Measurements from ENCODE around the gene AGFG2. TPM values are rescaled to one million over a fixed set of nuclear protein-coding genes. Genes with fewer than 3 reads are reported as not detected.

Gene AGFG2
- total RNA-seq, 1 experiment from 2014 or later, result 15.3 TPM

GRCh38 chr7:100516135-100516812 lies 22.7 kb upstream of the AGFG2 start:
- Histone ChIP-seq H3K27ac (ENCODE audit: low read depth, low read length, poor library complexity, severe bottlenecking) (peak overlapping the region; percentile 73), H3K9me3 (ENCODE audit: low read depth, low read length, poor library complexity, severe bottlenecking) (no peaks in the 10 kb centered on the region), H3K4me1 (ENCODE audit: insufficient read depth, low read length, poor library complexity, severe bottlenecking) (peaks cover 16% of the 10 kb centered on the region), H3K4me3 (ENCODE audit: low read depth, low read length, poor library complexity, severe bottlenecking) (no peak overlapping the region), H3K36me3 (ENCODE audit: insufficient read depth, low read length, poor library complexity, severe bottlenecking) (no peaks in the 10 kb centered on the region), H3K27me3 (replicated peaks; ENCODE audit: insufficient read depth, low read depth, low read length, poor library complexity) (no peaks in the 10 kb centered on the region)
- CTCF ChIA-PET, result no interaction called here
- intact Hi-C loops (cut with micrococcal nuclease; ENCODE audit: unreplicated experiment), result no loop called here
- no TSS peak for BruUV-seq (replicated peaks)
- peak; percentile 64 for DNase-seq (ENCODE audit: low spot score)
- POLR2A ChIA-PET (ENCODE audit: low non-redundant PET), result interaction anchor here (0.7 kb wide), 1 partner anchor 18 kb away, joined by 6 read pairs; no protein-coding TSS in a partner anchor
- TF ChIP-seq CTCF (conservative IDR thresholded peaks at IDR 0.05; ENCODE audit: low read depth, low read length) (no peak), EZH2 (IDR thresholded peaks at IDR 0.05; ENCODE audit: borderline replicate concordance, low read depth, low read length, poor library complexity, severe bottlenecking) (no peak)

- H3K36me3 ChIP-seq (ENCODE audit: insufficient read depth, low read length, poor library complexity, severe bottlenecking), result no peaks in the 10 kb centered on the region
- no peaks in the 10 kb centered on the region for H3K9me3 ChIP-seq (ENCODE audit: low read depth, low read length, poor library complexity, severe bottlenecking)
- intact Hi-C loops (cut with micrococcal nuclease; ENCODE audit: unreplicated experiment), result no loop called here
- DNase-seq (ENCODE audit: low spot score), result no peak
- BruUV-seq (replicated peaks), result no TSS peak
- H3K4me1 ChIP-seq (ENCODE audit: insufficient read depth, low read length, poor library complexity, severe bottlenecking), result peaks cover 16% of the 10 kb centered on the region
- no peak overlapping the region for H3K27ac ChIP-seq (ENCODE audit: low read depth, low read length, poor library complexity, severe bottlenecking)
- H3K27me3 ChIP-seq (replicated peaks; ENCODE audit: insufficient read depth, low read depth, low read length, poor library complexity), result no peaks in the 10 kb centered on the region
- H3K4me3 ChIP-seq (ENCODE audit: low read depth, low read length, poor library complexity, severe bottlenecking), result no peak overlapping the region
- ChIA-PET CTCF (interaction anchor here (0.6 kb wide), 1 partner anchor 68 kb away, joined by 4 read pairs; no protein-coding TSS in a partner anchor), POLR2A (ENCODE audit: low non-redundant PET) (no interaction called here)
- TF ChIP-seq EZH2 (IDR thresholded peaks at IDR 0.05; ENCODE audit: borderline replicate concordance, low read depth, low read length, poor library complexity, severe bottlenecking), result no peak
- TF ChIP-seq CTCF (conservative IDR thresholded peaks at IDR 0.05; ENCODE audit: low read depth, low read length), result no peak
These were observed 21.7 kb upstream of the AGFG2 start for GRCh38 chr7:100517305-100517704.

GRCh38 chr7:100519580-100519979 lies 19.4 kb upstream of the AGFG2 start:
- ChIA-PET CTCF (no interaction called here), POLR2A (ENCODE audit: low non-redundant PET) (no interaction called here)
- H3K4me3 ChIP-seq (ENCODE audit: low read depth, low read length, poor library complexity, severe bottlenecking), result no peak overlapping the region
- H3K4me1 ChIP-seq (ENCODE audit: insufficient read depth, low read length, poor library complexity, severe bottlenecking), result peaks cover 15% of the 10 kb centered on the region
- no peaks in the 10 kb centered on the region for H3K27me3 ChIP-seq (replicated peaks; ENCODE audit: insufficient read depth, low read depth, low read length, poor library complexity)
- intact Hi-C loops (cut with micrococcal nuclease; ENCODE audit: unreplicated experiment), result no loop called here
- no peak for TF ChIP-seq EZH2 (IDR thresholded peaks at IDR 0.05; ENCODE audit: borderline replicate concordance, low read depth, low read length, poor library complexity, severe bottlenecking)
- TF ChIP-seq CTCF (conservative IDR thresholded peaks at IDR 0.05; ENCODE audit: low read depth, low read length), result no peak
- no peaks in the 10 kb centered on the region for H3K9me3 ChIP-seq (ENCODE audit: low read depth, low read length, poor library complexity, severe bottlenecking)
- BruUV-seq (replicated peaks), result no TSS peak
- DNase-seq (ENCODE audit: low spot score), result no peak
- no peak overlapping the region for H3K27ac ChIP-seq (ENCODE audit: low read depth, low read length, poor library complexity, severe bottlenecking)
- H3K36me3 ChIP-seq (ENCODE audit: insufficient read depth, low read length, poor library complexity, severe bottlenecking), result no peaks in the 10 kb centered on the region

All from A673 (cell line).